ENCODE results near the gene SPDYE16.
"Not testable (repeated sequence)": the region's sequence is repeated elsewhere in the genome, so short reads cannot be mapped to it uniquely, and the experiment has no call there.

The SPDYE16 gene

GRCh38 chr7:76543197-76543596, at the start of gene SPDYE16:
Gene SPDYE16, minus strand, starts transcription at chr7:76543297. Its CDS starts 1,838 bp downstream, at chr7:76541459.
- not testable (repeated sequence) for DNase-seq

- DNase-seq = not testable (repeated sequence)
Measured at GRCh38 chr7:76592694-76593093, 49.6 kb upstream of the SPDYE16 start.

GRCh38 chr7:76591602-76592304, 48.7 kb upstream of the SPDYE16 start:
- peak; percentile 51 for DNase-seq

GRCh38 chr7:76591033-76591432, 47.9 kb upstream of the SPDYE16 start:
- DNase-seq = not testable (repeated sequence)

GRCh38 chr7:76588586-76588985, 45.5 kb upstream of the SPDYE16 start:
- DNase-seq = not testable (repeated sequence)

GRCh38 chr7:76586585-76587315, 43.7 kb upstream of the SPDYE16 start:
- not testable (repeated sequence) for DNase-seq

DNA sequence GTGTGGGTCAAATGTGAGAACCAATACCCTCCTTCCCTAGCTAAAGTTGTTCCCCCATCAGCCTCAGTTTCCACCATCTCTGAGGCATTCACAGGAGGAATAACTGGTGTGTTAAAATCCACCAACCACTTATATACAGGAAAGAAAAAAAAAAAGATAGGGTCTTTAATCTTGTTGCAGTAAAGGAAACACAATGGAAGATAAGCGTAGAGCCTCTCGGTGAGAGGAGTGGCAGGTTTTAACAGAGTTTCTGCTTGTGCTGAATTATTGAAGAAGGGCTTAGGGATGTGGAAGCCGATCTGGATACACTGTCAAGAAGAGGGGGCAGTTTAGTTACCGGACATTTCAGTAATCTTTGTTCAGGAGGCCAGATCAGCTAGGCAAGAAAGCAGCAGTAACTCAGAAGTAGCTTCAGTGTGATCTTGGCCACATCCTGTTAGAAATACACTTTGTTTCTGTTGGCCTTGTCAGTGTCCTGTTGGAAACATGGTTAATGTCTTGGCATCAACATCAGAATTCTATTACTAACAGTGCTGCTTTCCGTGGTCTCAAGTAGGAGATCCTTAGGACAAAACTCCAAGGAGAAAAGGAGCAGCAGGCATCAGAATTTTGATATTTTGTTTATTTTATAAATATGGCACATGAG, 40.7 kb upstream of the SPDYE16 start:
- DNase-seq = peak; percentile 37

- DNase-seq = peak; percentile 39
Measured at GRCh38 chr7:76582848-76583631, 39.9 kb upstream of the SPDYE16 start.

DNA sequence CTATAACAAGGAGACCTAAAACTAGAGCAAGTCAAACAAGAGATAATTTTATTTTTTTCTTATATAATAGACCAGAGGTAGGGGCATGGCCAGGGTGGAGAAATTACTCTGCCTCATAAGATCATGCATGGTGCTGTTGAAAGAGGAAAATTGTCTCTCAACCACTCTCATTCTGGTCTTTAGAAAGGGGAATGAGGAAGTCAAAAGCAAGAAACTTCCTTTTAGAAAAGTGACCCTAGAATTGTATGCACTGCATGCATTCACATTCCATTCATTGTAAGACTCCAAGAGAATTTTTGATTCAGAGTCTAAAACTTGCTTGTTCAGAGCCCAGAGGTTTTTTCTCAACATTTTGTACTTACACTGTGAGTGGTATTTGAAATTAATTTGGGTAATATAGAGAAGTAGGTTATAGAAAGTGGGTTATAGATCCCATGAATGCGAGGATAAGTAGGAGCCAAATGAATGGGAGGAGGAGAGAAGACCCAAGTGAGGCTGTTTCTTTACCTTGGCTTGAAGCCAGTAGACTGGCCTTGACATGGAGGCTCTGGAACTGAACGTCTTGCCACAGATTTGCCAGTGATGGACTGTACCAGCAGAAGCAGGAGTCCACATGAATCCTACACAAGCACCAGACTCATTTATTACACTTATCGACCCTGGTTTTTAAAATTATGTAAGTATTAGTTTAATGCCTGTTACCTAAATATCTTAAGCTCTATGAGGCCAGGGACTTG, 33.0 kb upstream of the SPDYE16 start:
- not testable (repeated sequence) for DNase-seq

- DNase-seq = not testable (repeated sequence)
Measured at GRCh38 chr7:76575431-76575830, 32.3 kb upstream of the SPDYE16 start.

- DNase-seq = not testable (repeated sequence)
Measured at GRCh38 chr7:76572296-76572695, 29.2 kb upstream of the SPDYE16 start.

DNA sequence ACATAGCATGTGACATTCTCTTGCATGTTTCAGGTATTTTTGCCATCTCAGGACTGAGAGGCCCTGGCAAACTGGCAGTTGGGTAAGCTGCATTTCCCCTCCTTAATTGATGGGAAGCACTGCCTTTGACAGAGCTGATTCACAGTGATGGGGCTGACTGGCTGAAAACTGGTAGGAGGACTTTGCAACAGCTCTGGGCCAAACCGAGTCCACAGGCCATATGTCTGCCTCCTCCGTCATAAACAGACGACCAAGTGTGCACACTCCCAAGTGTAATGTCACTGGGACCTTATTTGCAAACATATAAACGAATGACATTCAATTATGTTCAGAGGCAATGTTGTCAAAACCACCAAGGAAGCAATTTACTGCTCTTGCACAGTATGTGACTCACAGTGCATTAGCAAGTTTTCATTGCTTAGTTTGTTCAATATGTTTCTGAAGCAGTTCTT, 27.3 kb upstream of the SPDYE16 start:
- DNase-seq = not testable (repeated sequence)

DNA sequence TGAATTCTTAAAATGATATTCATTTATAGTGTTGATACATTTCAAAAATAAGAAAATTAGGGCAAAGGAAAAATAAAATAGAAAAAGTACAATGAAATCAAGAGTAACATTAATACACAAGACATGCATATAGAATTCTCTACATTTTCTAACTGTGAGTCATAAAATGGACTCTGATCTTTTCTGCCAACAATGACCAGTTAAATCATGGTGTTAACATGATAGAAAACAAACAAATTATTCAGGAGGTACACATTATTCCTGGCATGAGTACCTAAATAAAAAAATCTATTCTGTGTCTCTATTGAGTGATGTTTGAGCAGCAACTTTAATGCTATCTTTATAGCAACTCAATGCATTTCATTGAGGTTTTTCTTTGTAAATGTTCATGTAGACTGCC, 25.6 kb upstream of the SPDYE16 start:
- DNase-seq = not testable (repeated sequence)

DNA sequence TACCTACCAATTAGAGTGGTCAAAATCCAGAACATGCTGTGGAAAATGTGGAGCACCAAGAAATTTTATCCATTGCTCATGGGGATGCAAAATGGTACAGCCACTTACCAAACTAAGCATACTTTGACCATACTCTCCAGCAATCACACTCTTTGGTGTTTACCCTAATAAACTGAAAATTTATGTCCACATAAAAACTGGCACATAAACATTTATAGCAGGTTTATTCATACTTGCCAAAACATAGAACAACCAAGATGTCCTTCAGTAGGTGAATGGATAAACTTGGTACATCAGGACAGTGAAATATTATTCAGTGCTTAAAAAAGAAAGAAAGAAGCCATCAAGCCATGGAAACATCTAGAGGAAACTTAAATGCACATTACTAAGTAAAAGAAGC, 24.7 kb upstream of the SPDYE16 start:
- DNase-seq = not testable (repeated sequence)

GRCh38 chr7:76567311-76567710, 24.2 kb upstream of the SPDYE16 start:
- DNase-seq = not testable (repeated sequence)

- DNase-seq = not testable (repeated sequence)
Measured at GRCh38 chr7:76565001-76565400, 21.9 kb upstream of the SPDYE16 start.

GRCh38 chr7:76561342-76561741, 18.2 kb upstream of the SPDYE16 start:
- not testable (repeated sequence) for DNase-seq

GRCh38 chr7:76560157-76560556, 17.1 kb upstream of the SPDYE16 start:
- DNase-seq = not testable (repeated sequence)

DNA sequence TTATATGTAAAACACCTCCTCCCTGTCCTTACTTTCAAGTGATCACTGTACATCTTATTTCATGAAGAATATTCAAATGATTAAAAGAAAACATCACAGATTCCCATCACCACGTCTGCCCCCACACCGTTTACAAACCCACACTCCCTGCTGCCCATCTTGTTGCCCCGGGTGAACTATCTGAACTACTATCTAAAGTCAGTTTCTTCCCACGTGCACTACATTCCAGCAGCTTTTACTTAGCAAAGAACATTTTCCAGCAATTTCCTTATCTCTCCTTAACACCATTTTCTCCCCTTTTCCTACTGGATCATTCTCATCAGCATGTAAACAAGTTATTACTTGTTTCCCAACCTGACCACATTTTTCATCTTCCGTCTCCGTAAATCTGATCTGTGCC, 16.6 kb upstream of the SPDYE16 start:
- DNase-seq = not testable (repeated sequence)

DNA sequence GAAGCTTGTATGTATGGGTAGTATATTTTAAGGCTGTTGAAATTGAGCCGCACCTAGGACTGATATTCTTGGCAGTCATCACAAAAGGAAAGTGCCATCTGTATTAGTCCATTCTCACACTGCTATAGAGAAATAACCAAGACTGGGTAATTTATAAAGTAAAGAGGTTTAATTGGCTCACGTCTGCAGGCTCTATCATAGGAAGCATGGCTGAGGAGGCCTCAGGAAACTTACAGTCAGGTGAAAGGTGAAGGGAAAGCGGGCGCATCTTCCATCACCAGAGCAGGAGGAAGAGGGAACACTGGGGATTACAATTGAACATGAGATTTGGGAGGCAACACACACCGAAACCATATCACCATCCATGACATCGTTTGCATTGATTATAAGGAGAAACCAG, 8.9 kb upstream of the SPDYE16 start:
- not testable (repeated sequence) for DNase-seq

GRCh38 chr7:76549855-76550248, 6.8 kb upstream of the SPDYE16 start:
- DNase-seq = peak; percentile 20

All from hematopoietic multipotent progenitor cell treated with erythropoietin and hydrocortisone succinate and interleukin-3 and kit ligand, for 4 days (in vitro differentiated cells).